CD4-positive, alpha-beta T cell treated with Interleukin-2 at 100 ng/mL for 4 hours (primary cell): ENCODE measurements around the gene PRKAA2.

Experiments
- DNase-seq: peaks from one replicate; pipeline ENCODE4 v3.0.0-alpha.2; 2020; ENCODE audit warnings: low spot score

The PRKAA2 gene

GRCh38 chr1:56654126-56654923, 9.2 kb downstream of the PRKAA2 start:
- DNase-seq, result no peak

- DNase-seq, result no peak
Observed at GRCh38 chr1:56655991-56656613, 11.0 kb downstream of the PRKAA2 start.

- DNase-seq, result no peak
Observed at GRCh38 chr1:56658254-56658653, 13.1 kb downstream of the PRKAA2 start.

GRCh38 chr1:56660293-56660692, 15.2 kb downstream of the PRKAA2 start:
- DNase-seq, result no peak

GRCh38 chr1:56663846-56664245, 18.7 kb downstream of the PRKAA2 start:
- DNase-seq, result no peak

GRCh38 chr1:56665384-56665783, 20.3 kb downstream of the PRKAA2 start:
- no peak for DNase-seq

- no peak for DNase-seq
Observed at GRCh38 chr1:56666112-56666608, 21.0 kb downstream of the PRKAA2 start.

GRCh38 chr1:56670350-56670749, 25.2 kb downstream of the PRKAA2 start:
- no peak for DNase-seq

- no peak for DNase-seq
Observed at GRCh38 chr1:56671085-56671484, 26.0 kb downstream of the PRKAA2 start.

GRCh38 chr1:56671542-56671941, 26.4 kb downstream of the PRKAA2 start:
- DNase-seq, result no peak

GRCh38 chr1:56672579-56672978, 27.5 kb downstream of the PRKAA2 start:
- no peak for DNase-seq

GRCh38 chr1:56675763-56676162, 30.6 kb downstream of the PRKAA2 start:
- no peak for DNase-seq

GRCh38 chr1:56676571-56677035, 31.5 kb downstream of the PRKAA2 start:
- no peak for DNase-seq

- DNase-seq, result no peak
Observed at GRCh38 chr1:56683569-56683968, 38.5 kb downstream of the PRKAA2 start.

GRCh38 chr1:56686169-56686568, 41.1 kb downstream of the PRKAA2 start:
- no peak for DNase-seq

- DNase-seq, result no peak
Observed at GRCh38 chr1:56688522-56689026, 43.5 kb downstream of the PRKAA2 start.

GRCh38 chr1:56696663-56697062, 51.5 kb downstream of the PRKAA2 start:
- DNase-seq, result no peak

- DNase-seq, result no peak
Observed at GRCh38 chr1:56703747-56704146, 58.6 kb downstream of the PRKAA2 start.

GRCh38 chr1:56707379-56707778, 62.3 kb downstream of the PRKAA2 start:
- no peak for DNase-seq

GRCh38 chr1:56709269-56709880, 64.3 kb downstream of the PRKAA2 start:
- DNase-seq, result peak; percentile 33

GRCh38 chr1:56709995-56710394, 64.9 kb downstream of the PRKAA2 start:
- no peak for DNase-seq

- no peak for DNase-seq
Observed at GRCh38 chr1:56710646-56711045, 65.5 kb downstream of the PRKAA2 start.

- no peak for DNase-seq
Observed at GRCh38 chr1:56712150-56712549, 67.0 kb downstream of the PRKAA2 start.
